LNCaP clone FGC (cell line): ENCODE measurements around the gene PTPN21.
A peak's percentile ranks its signal among the peaks of the same experiment; 100 is the strongest.

Source experiments
- DNase-seq: peaks from one replicate; pipeline ENCODE4 v3.0.0-alpha.2; 2011; ENCODE audit warnings: low read depth
- H3K4me3 ChIP-seq: 2 replicates; pipeline ENCODE4 v1.5.1; 2011; ENCODE audit warnings: mild to moderate bottlenecking, low read depth, low read length, control low read depth
- TF ChIP-seq, protein P1 (sequence below): IDR thresholded peaks from 2 replicates; pipeline ENCODE4 v1.5.1; 2012; ENCODE audit warnings: mild to moderate bottlenecking; ENCODE audit not compliant: control insufficient read depth, insufficient read depth; ENCODE audit errors: extremely low read depth

The PTPN21 gene

DNA sequence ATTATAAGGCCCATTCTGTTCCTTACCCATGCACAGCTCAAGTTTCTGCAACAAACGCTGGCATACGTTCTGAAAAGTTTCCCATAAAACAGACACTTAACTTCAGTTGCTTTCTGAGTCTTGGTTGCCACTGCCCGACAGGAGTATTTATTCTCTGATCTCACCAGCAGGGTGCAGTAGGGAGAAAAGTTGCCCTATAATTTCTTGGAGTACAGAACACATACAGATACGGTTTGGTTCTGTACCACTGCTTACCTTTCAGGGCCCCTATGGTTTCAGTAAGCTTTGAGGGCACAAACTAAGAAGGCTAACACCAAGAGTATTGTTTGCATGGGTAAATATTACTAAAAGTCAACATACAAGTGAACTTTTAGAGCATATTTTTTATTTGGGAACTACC, 91.5 kb downstream of the PTPN21 start:
- no peak overlapping the region for H3K4me3 ChIP-seq
- TF ChIP-seq, protein P1, sequence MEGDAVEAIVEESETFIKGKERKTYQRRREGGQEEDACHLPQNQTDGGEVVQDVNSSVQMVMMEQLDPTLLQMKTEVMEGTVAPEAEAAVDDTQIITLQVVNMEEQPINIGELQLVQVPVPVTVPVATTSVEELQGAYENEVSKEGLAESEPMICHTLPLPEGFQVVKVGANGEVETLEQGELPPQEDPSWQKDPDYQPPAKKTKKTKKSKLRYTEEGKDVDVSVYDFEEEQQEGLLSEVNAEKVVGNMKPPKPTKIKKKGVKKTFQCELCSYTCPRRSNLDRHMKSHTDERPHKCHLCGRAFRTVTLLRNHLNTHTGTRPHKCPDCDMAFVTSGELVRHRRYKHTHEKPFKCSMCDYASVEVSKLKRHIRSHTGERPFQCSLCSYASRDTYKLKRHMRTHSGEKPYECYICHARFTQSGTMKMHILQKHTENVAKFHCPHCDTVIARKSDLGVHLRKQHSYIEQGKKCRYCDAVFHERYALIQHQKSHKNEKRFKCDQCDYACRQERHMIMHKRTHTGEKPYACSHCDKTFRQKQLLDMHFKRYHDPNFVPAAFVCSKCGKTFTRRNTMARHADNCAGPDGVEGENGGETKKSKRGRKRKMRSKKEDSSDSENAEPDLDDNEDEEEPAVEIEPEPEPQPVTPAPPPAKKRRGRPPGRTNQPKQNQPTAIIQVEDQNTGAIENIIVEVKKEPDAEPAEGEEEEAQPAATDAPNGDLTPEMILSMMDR = peak; percentile 63
- DNase-seq = peak; percentile 43

DNA sequence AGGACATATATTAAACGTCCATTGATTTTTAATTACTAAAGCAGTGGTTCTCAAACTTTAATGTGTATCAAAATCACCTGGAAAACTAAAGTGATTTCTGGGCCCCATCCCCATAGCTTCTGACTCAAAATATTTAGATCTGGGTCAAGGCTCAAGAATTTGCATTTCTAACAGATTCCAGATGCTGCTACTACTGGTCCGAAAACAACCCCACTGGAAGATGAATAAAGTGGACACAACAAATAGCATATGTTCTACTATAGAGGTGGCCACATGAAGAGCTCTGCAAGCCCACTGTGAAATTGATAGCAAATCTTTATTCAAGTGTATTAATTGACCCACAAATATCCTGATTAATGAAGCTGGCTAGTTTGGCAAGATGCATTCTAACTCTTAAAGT, 99.9 kb downstream of the PTPN21 start:
- H3K4me3 ChIP-seq = no peak overlapping the region
- no peak for DNase-seq
- TF ChIP-seq, protein P1 = no peak

DNA sequence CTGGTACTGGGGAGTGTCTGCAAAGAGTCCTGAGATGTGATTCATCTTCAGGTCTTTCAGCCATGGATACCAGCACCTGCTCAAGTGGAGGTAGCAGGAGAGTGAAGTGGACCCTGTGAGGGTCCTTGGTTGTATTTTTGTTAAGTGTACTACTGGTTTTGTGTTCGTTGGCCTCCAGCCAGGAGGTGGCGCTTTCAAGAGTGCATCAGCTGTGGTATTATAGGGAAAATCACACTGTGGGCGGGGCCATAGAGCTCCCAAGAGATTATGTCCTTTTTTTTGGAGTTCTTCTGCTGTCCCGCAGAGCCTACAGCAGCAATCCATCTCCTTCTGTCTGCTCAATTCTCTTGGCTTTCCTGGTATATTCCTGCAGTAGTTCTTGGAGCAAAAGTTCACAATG, 102.6 kb downstream of the PTPN21 start:
- no peak overlapping the region for H3K4me3 ChIP-seq
- TF ChIP-seq, protein P1 = no peak
- DNase-seq = no peak

DNA sequence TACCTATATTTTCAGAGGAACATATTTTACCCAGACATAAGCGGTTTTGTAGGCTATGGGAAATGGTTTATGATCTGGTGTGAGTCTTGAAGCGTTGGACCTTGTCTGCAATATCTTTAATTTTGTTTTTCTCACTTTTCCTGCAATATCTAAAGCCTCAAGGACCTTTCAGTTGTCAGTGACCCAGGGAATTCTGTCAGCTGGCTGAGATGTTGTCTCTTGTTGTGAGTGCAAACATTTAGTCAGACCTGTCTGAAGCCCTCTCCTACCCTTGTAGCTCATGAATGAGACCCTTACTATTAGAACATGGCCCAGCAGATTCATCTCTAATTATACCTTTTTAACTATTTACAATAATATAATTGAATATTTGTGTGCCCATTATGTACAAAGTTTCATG, 115.7 kb downstream of the PTPN21 start:
- H3K4me3 ChIP-seq = no peak overlapping the region
- DNase-seq = no peak
- TF ChIP-seq, protein P1 = no peak

DNA sequence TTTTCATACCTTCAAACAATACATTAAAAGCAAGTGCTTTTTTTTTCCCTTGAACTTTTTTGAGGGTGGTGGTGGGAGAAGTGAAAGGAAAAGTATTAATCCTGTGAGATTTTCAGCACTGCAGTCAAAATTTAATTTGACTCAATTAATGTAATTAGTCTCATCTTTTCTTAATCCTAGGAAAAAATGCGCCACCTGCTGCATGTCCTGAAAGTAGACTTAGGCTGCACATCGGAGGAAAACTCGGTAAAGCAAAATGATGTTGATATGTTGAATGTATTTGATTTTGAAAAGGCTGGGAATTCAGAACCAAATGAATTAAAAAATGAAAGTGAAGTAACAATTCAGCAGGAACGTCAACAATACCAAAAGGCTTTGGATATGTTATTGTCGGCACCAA, 117.1 kb downstream of the PTPN21 start:
- no peak overlapping the region for H3K4me3 ChIP-seq
- TF ChIP-seq, protein P1 = peak; percentile 47
- DNase-seq = no peak

DNA sequence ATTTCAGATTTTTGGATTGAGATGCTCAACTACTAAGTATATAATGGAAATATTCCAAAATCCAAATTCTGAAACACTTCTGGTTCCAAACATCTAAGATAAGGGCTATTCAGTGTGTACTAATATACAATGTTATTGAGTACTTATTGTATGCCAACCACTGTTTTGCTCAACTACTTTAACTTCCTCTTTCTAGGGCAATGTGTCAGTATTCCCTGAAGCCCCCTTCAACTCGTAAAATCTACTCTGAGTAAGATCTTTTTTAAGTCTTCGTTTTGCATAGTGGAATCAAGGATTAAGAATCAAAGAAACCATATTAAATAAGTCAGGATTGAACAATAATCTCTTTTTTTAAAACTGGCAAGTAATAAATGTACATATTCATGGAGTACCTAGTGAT, 123.8 kb downstream of the PTPN21 start:
- TF ChIP-seq, protein P1 = no peak
- no peak for DNase-seq
- H3K4me3 ChIP-seq = no peak overlapping the region

DNA sequence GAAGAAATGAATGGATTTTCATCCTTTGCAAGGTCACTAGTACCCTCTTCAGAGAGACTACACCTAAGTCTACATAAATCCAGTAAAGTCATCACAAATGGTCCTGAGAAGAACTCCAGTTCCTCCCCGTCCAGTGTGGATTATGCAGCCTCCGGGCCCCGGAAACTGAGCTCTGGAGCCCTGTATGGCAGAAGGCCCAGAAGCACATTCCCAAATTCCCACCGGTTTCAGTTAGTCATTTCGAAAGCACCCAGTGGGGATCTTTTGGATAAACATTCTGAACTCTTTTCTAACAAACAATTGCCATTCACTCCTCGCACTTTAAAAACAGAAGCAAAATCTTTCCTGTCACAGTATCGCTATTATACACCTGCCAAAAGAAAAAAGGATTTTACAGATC, 128.5 kb downstream of the PTPN21 start:
- H3K4me3 ChIP-seq = no peak overlapping the region
- TF ChIP-seq, protein P1 = no peak
- DNase-seq = no peak
